Measurements from ENCODE around the gene CFAP45. TPM values are rescaled to one million over a fixed set of nuclear protein-coding genes. Genes with fewer than 3 reads are reported as not detected.

Gene CFAP45
- total and polyA plus RNA-seq, 4 experiments from 2014 or later, result 0.15 to 0.67 (median 0.52) TPM; not detected in 1

- no peak for DNase-seq
- POLR2A ChIA-PET (ENCODE audit: partially characterized antibody), result no interaction called here
- Mint-ChIP-seq H3K4me1 (peaks cover 4 to 12% (median 5%) of the 10 kb centered on the region in 4 donors), H3K9me3 (peaks cover 0 to 2% (median 0%) of the 10 kb centered on the region in 8 donors), H3K27me3 (no peaks in the 10 kb centered on the region), H3K4me3 (no peak overlapping the region), H3K27ac (peak overlapping the region in 2 of 7 donors; percentile 37 to 66), H3K36me3 (peaks cover 0 to 1% of the 10 kb centered on the region in 2 donors)
- intact Hi-C loops (cut with micrococcal nuclease), result no loop called here
- Histone ChIP-seq H3K27ac (ENCODE audit: low read depth, low read length) (no peak overlapping the region), H3K36me3 (ENCODE audit: insufficient read depth, low read length) (no peaks in the 10 kb centered on the region), H3K27me3 (ENCODE audit: insufficient read depth, low read length) (no peaks in the 10 kb centered on the region), H3K9me3 (ENCODE audit: control insufficient read depth in 1 of 2, low read length in 2 of 2) (no peaks in the 10 kb centered on the region), H3K4me3 (ENCODE audit: low read length in 2 of 2) (no peak overlapping the region), H3K4me1 (ENCODE audit: insufficient read depth, low read length) (peaks cover 7% of the 10 kb centered on the region)
- CTCF ChIA-PET (ENCODE audit: partially characterized antibody), result interaction anchor here (0.9 to 1.5 kb wide), 2 partner anchors 32 to 148 kb away, joined by 3 read pairs; no protein-coding TSS in a partner anchor
Observed at GRCh38 chr1:159859767-159860322, 40.1 kb downstream of the CFAP45 start.

GRCh38 chr1:159857889-159858288, 42.1 kb downstream of the CFAP45 start:
- H3K36me3 Mint-ChIP-seq, result peaks cover 0 to 1% of the 10 kb centered on the region in 2 donors
- H3K27me3 ChIP-seq (ENCODE audit: insufficient read depth, low read length), result no peaks in the 10 kb centered on the region
- ChIA-PET CTCF (ENCODE audit: partially characterized antibody) (interaction anchor here (2.0 kb wide), 2 partner anchors 34 to 59 kb away, joined by 4 to 7 read pairs; no protein-coding TSS in a partner anchor), POLR2A (ENCODE audit: partially characterized antibody) (no interaction called here)
- H3K4me3 Mint-ChIP-seq, result peak overlapping the region in 1 of 8 donors; percentile 52
- intact Hi-C loops (cut with micrococcal nuclease), result no loop called here
- H3K36me3 ChIP-seq (ENCODE audit: insufficient read depth, low read length), result no peaks in the 10 kb centered on the region
- H3K27ac Mint-ChIP-seq, result peak overlapping the region in 3 of 7 donors; percentile 11 to 62 (median 13)
- peaks cover 14% of the 10 kb centered on the region for H3K4me1 ChIP-seq (ENCODE audit: insufficient read depth, low read length)
- peaks cover 9 to 25% (median 12%) of the 10 kb centered on the region in 4 donors for H3K4me1 Mint-ChIP-seq
- no peaks in the 10 kb centered on the region for H3K9me3 ChIP-seq (ENCODE audit: control insufficient read depth in 1 of 2, low read length in 2 of 2)
- H3K4me3 ChIP-seq (ENCODE audit: low read length in 2 of 2), result no peak overlapping the region
- DNase-seq, result no peak
- peaks cover 0 to 2% (median 0%) of the 10 kb centered on the region in 8 donors for H3K9me3 Mint-ChIP-seq
- no peaks in the 10 kb centered on the region for H3K27me3 Mint-ChIP-seq
- H3K27ac ChIP-seq (ENCODE audit: low read depth, low read length), result no peak overlapping the region

GRCh38 chr1:159856576-159856975, 43.4 kb downstream of the CFAP45 start:
- Mint-ChIP-seq H3K27me3 (no peaks in the 10 kb centered on the region), H3K4me3 (peak overlapping the region; percentile 6 to 75 (median 54)), H3K4me1 (peaks cover 9 to 25% (median 12%) of the 10 kb centered on the region in 4 donors), H3K9me3 (peaks cover 0 to 2% (median 0%) of the 10 kb centered on the region in 8 donors), H3K36me3 (peaks cover 0 to 1% of the 10 kb centered on the region in 2 donors), H3K27ac (peak overlapping the region in 6 of 7 donors; percentile 23 to 85 (median 70))
- Histone ChIP-seq H3K36me3 (ENCODE audit: insufficient read depth, low read length) (no peaks in the 10 kb centered on the region), H3K27me3 (ENCODE audit: insufficient read depth, low read length) (no peaks in the 10 kb centered on the region), H3K4me1 (ENCODE audit: insufficient read depth, low read length) (peaks cover 14% of the 10 kb centered on the region), H3K9me3 (ENCODE audit: control insufficient read depth in 1 of 2, low read length in 2 of 2) (no peaks in the 10 kb centered on the region), H3K27ac (ENCODE audit: low read depth, low read length) (no peak overlapping the region), H3K4me3 (ENCODE audit: low read length in 2 of 2) (no peak overlapping the region)
- intact Hi-C loops (cut with micrococcal nuclease), result no loop called here
- POLR2A ChIA-PET (ENCODE audit: partially characterized antibody), result interaction anchor here (5.3 kb wide), 1 partner anchor 30 kb away, joined by 22 read pairs; the partner anchor contains the start of gene SLAMF8
- CTCF ChIA-PET (ENCODE audit: partially characterized antibody), result interaction anchor here (1.7 to 2.0 kb wide), 2 partner anchors 36 to 57 kb away, joined by 5 to 7 read pairs; no protein-coding TSS in a partner anchor
- no peak for DNase-seq

GRCh38 chr1:159855709-159856108, 44.3 kb downstream of the CFAP45 start:
- Histone ChIP-seq H3K27ac (ENCODE audit: low read depth, low read length) (no peak overlapping the region), H3K27me3 (ENCODE audit: insufficient read depth, low read length) (no peaks in the 10 kb centered on the region), H3K4me3 (ENCODE audit: low read length in 2 of 2) (no peak overlapping the region), H3K4me1 (ENCODE audit: insufficient read depth, low read length) (peaks cover 14% of the 10 kb centered on the region), H3K9me3 (ENCODE audit: control insufficient read depth in 1 of 2, low read length in 2 of 2) (no peaks in the 10 kb centered on the region), H3K36me3 (ENCODE audit: insufficient read depth, low read length) (no peaks in the 10 kb centered on the region)
- Mint-ChIP-seq H3K27me3 (no peaks in the 10 kb centered on the region), H3K36me3 (peaks cover 0 to 1% of the 10 kb centered on the region in 2 donors), H3K4me3 (peak overlapping the region in 7 of 8 donors; percentile 44 to 95 (median 82)), H3K4me1 (peaks cover 9 to 25% (median 12%) of the 10 kb centered on the region in 4 donors), H3K27ac (peak overlapping the region in 5 of 7 donors; percentile 35 to 85 (median 77)), H3K9me3 (peaks cover 0 to 4% (median 0%) of the 10 kb centered on the region in 8 donors)
- ChIA-PET POLR2A (ENCODE audit: partially characterized antibody) (interaction anchor here (1.3 to 5.6 kb wide), 4 partner anchors 16 to 75 kb away, joined by 4 to 40 read pairs (median 14); partner anchors contain the start of genes DUSP23, SLAMF8 and TAGLN2), CTCF (ENCODE audit: partially characterized antibody) (interaction anchor here (1.2 to 1.7 kb wide), 2 partner anchors 9 to 37 kb away, joined by 3 to 5 read pairs; no protein-coding TSS in a partner anchor)
- intact Hi-C loops (cut with micrococcal nuclease), result no loop called here
- DNase-seq, result no peak

- POLR2A ChIA-PET (ENCODE audit: partially characterized antibody), result interaction anchor here (0.7 to 5.6 kb wide), 7 partner anchors 15 to 74 kb away, joined by 3 to 40 read pairs (median 4); partner anchors contain the start of genes DUSP23, SLAMF8 and TAGLN2
- no peaks in the 10 kb centered on the region for H3K9me3 ChIP-seq (ENCODE audit: control insufficient read depth in 1 of 2, low read length in 2 of 2)
- Mint-ChIP-seq H3K27ac (peak overlapping the region; percentile 33 to 93 (median 84)), H3K4me1 (peaks cover 9 to 25% (median 14%) of the 10 kb centered on the region in 4 donors), H3K36me3 (peaks cover 0 to 1% of the 10 kb centered on the region in 2 donors), H3K9me3 (peaks cover 0 to 4% (median 0%) of the 10 kb centered on the region in 8 donors), H3K27me3 (no peaks in the 10 kb centered on the region), H3K4me3 (peak overlapping the region; percentile 83 to 95 (median 89))
- CTCF ChIA-PET (ENCODE audit: partially characterized antibody), result interaction anchor here (1.2 to 3.4 kb wide), 3 partner anchors 10 to 56 kb away, joined by 3 to 29 read pairs (median 5); no protein-coding TSS in a partner anchor
- no peaks in the 10 kb centered on the region for H3K36me3 ChIP-seq (ENCODE audit: insufficient read depth, low read length)
- no peaks in the 10 kb centered on the region for H3K27me3 ChIP-seq (ENCODE audit: insufficient read depth, low read length)
- H3K27ac ChIP-seq (ENCODE audit: low read depth, low read length), result peak overlapping the region; percentile 38
- H3K4me1 ChIP-seq (ENCODE audit: insufficient read depth, low read length), result peaks cover 14% of the 10 kb centered on the region
- intact Hi-C loops (cut with micrococcal nuclease), result loop anchor here (1.0 to 5.0 kb wide), 3 partner anchors 38 to 74 kb away; partner anchors contain the start of gene DUSP23
- peak; percentile 66 to 75 (median 70) for DNase-seq
- H3K4me3 ChIP-seq (ENCODE audit: low read length in 2 of 2), result peak overlapping the region; percentile 42 to 53
Observed at GRCh38 chr1:159854693-159855192, 45.2 kb downstream of the CFAP45 start.

GRCh38 chr1:159854116-159854692, 45.8 kb downstream of the CFAP45 start:
- ChIA-PET CTCF (ENCODE audit: partially characterized antibody) (interaction anchor here (1.1 to 3.4 kb wide), 6 partner anchors 27 to 69 kb away, joined by 4 to 29 read pairs (median 5); partner anchors contain the start of gene SLAMF8), POLR2A (ENCODE audit: partially characterized antibody) (interaction anchor here (0.9 to 5.6 kb wide), 7 partner anchors 14 to 74 kb away, joined by 3 to 40 read pairs (median 4); partner anchors contain the start of genes DUSP23, SLAMF8 and TAGLN2)
- Mint-ChIP-seq H3K27me3 (no peaks in the 10 kb centered on the region), H3K4me1 (peaks cover 9 to 25% (median 14%) of the 10 kb centered on the region in 4 donors), H3K4me3 (peak overlapping the region; percentile 72 to 92 (median 86)), H3K9me3 (peaks cover 0 to 4% (median 0%) of the 10 kb centered on the region in 8 donors), H3K36me3 (peaks cover 0 to 1% of the 10 kb centered on the region in 2 donors), H3K27ac (peak overlapping the region; percentile 39 to 90 (median 76))
- Histone ChIP-seq H3K27ac (ENCODE audit: low read depth, low read length) (peak overlapping the region; percentile 38), H3K4me1 (ENCODE audit: insufficient read depth, low read length) (peaks cover 14% of the 10 kb centered on the region), H3K36me3 (ENCODE audit: insufficient read depth, low read length) (no peaks in the 10 kb centered on the region), H3K4me3 (ENCODE audit: low read length in 2 of 2) (peak overlapping the region; percentile 9 to 53), H3K27me3 (ENCODE audit: insufficient read depth, low read length) (no peaks in the 10 kb centered on the region), H3K9me3 (ENCODE audit: control insufficient read depth in 1 of 2, low read length in 2 of 2) (no peaks in the 10 kb centered on the region)
- peak in 2 of 5 donors; percentile 5 to 7 for DNase-seq
- intact Hi-C loops (cut with micrococcal nuclease), result loop anchor here (1.0 to 5.0 kb wide), 3 partner anchors 38 to 74 kb away; partner anchors contain the start of gene DUSP23
